Measurements from ENCODE around the gene TRIOBP.
"Not testable (repeated sequence)": the region's sequence is repeated elsewhere in the genome, so short reads cannot be mapped to it uniquely, and the experiment has no call there.

TRIOBP gene

DNA sequence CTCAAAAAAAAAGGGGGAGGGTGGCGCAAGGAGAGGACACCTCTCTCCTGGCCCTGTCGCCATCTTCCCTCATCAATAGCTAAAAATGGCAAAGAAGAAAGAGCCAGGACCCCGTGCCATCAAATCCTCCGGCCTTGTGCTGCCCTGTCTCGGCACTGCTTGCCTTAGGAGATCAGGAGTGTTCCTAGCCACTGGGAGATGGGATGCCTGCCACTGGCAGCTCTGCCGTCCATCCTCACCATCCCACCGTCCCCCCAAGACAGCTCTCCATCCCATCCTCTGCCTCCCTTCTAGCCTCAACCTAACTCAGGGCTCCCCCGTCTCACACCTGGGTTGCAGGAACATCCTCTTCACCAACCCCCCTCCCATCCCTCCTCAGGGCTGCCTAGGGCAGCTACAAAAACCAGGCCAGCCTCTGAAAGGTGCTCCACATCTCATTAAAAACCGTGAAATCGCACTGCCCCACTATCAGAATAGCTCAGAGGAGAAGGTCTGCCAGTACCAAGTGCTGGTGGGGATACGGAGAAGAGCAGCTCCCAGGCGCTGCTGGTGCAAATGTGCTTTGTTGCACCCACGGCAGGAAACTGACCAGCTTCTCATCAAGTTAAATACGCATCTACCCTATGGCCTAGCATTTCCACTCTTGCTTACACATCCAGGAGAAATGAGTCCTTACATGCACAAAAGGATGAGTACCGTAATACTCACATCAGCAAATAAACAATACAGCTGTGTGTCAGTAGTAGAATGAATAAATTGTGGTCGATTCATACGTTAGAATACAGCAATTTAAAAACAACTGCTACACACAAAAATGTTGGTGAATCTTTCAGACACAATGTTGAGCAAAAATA lies 79.2 kb downstream of the TRIOBP start:
- no peak for DNase-seq (ENCODE audit: low read depth in 2 of 2)

DNA sequence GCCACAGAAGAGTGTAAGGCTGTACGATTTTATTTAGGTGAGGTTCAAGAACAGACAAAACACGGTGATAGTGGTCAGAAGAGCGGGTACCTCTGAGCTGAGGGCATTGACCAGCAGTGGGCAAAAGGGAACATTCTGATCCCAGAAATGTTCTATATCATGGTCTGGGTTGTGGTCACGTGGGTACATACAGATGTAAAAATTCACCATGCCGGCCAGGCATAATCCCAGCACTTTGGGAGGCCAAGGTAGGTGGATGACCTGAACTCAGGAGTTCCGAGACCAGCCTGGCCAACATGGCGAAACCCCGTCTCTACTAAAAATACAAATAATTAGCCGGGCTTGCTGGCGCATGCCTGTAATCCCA lies 79.8 kb downstream of the TRIOBP start:
- DNase-seq (ENCODE audit: low read depth in 2 of 2) = no peak

DNA sequence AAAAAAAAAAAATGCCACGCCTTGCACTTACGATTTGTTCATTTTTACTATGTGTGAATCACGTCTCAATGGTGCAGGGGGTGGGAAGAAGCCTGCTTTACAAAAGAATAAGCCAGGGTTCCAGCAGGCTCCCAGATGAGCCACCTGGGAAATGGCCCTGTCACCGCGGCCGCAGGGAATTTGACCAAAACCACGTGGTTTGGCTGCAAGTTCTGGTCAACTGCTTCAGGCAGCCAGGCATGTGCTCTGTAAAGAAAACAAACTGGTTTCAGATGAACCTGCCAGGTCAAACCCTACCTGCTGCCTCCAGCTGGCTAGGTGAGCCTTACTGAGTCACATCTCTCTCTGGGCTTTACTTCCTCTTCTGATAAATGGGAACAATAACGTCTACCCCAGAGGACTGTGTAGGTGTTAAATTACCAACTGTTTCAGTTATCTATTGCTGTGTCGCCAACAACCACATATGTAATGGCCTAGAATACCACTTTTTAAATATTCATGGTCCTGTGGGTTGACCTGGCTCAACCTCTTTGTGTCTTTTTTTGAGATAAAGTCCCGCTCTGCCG lies 80.4 kb downstream of the TRIOBP start:
- no peak for DNase-seq (ENCODE audit: low read depth in 2 of 2)

GRCh38 chr22:37778370-37779009 lies 81.6 kb downstream of the TRIOBP start:
- DNase-seq (ENCODE audit: low read depth in 2 of 2) = no peak

GRCh38 chr22:37781434-37782059 lies 84.7 kb downstream of the TRIOBP start:
- DNase-seq (ENCODE audit: low read depth in 2 of 2) = no peak

DNA sequence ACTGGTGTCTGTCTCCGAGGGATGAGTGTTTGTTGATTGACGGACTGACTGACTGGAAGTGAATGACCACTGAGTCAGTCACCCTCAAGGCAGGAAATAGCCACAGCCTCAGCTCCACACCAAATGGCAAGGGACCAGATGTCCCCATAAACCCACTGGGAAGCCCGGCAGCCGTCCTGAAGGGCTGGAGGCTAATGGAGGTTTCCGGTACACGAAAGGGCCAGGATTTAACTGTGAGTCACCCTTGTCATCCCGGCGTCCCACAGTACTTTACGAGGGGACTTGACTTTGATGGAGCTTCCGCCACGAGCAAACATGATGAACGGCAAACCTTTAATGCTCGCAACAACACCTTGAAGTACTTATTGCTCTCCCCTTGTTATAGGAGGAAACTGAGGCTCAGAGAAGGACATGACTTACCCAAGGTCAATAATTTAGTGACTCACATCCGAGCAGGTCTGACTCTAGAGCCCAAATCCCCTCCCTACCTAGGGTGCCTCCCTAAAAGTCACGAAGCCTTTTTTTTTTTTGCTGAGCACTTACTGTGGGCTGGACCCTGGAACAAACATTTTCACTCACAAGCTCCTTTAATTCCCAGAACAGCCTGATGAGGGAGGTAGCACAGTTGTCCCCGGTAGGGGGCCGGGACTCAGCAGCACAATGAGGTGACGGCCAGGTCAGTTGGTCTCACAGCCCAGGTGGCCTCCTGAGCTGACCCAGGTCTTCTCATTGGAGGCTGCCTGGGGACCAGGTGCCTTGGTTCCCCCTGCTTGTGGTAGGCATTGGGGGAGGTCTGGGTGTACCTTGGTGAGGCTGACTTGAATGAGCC lies 85.7 kb downstream of the TRIOBP start:
- DNase-seq (ENCODE audit: low read depth in 2 of 2) = no peak

GRCh38 chr22:37784829-37785495 lies 88.1 kb downstream of the TRIOBP start:
- DNase-seq (ENCODE audit: low read depth in 2 of 2) = no peak

- DNase-seq (ENCODE audit: low read depth in 2 of 2) = no peak
These were observed 93.4 kb downstream of the TRIOBP start for GRCh38 chr22:37790234-37790633.

DNA sequence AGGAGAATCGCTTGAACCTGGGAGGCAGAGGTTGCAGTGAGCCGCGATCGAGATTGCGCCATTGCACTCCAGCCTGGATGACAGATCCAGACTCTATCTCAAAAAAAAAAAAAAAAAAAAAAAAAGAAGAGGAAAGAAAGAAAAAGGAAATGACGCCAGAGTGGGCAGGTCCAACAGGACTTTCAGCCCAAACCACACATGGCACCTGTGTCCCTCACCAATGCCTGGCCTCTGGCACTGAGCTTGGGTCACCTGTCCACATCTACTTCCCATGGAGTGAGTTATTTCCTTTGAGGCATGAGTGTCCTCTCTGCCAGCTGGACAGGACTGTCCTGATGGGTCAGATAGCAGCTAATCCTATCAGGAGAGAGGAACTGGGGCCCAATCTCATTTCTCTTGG lies 95.6 kb downstream of the TRIOBP start:
- DNase-seq (ENCODE audit: low read depth in 2 of 2) = no peak

DNA sequence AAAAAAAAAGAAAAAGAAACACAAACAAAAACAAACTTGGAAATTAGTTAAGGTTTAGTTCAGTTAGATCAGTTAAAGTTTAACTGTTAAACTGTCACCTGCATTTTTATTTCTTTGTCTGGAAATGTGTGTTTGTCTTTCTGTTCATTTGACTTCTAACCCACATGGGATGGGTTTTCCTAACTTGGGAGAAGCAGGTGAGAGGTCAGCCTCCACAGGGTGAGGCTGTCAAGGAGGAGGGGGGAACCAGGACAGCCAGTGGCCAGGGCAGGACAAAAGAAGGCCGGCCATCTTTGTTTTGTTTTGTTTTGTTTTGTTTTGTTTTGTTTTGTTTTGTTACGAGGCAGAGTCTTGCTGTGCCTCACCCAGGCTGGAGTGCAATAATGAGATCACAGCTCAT lies 97.5 kb downstream of the TRIOBP start:
- no peak for DNase-seq (ENCODE audit: low read depth in 2 of 2)

GRCh38 chr22:37796079-37796478 lies 99.2 kb downstream of the TRIOBP start:
- no peak for DNase-seq (ENCODE audit: low read depth in 2 of 2)

DNA sequence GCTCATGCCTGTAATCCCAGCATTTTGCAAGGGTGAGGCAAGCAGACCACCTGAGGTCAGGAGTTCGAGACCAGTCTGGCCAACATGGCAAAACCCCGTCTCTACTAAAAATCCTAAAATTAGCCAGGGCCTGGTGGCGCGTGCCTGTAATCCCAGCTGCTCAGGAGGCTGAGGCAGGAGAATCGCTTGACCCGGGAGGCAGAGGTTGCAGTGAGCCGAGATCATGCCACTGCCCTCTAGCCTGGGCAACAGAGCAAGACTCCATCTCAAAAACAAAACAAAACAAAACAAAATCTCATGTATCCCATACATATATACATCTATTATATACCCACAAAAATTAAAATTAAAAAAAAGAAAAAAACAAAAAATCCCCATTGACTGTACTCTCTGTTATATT lies 100.4 kb downstream of the TRIOBP start:
- not testable (repeated sequence) for DNase-seq (ENCODE audit: low read depth in 2 of 2)

- no peak for DNase-seq (ENCODE audit: low read depth in 2 of 2)
These were observed 101.1 kb downstream of the TRIOBP start for GRCh38 chr22:37797874-37798500.

GRCh38 chr22:37799979-37800378 lies 103.1 kb downstream of the TRIOBP start:
- DNase-seq (ENCODE audit: low read depth in 2 of 2) = not testable (repeated sequence)

DNA sequence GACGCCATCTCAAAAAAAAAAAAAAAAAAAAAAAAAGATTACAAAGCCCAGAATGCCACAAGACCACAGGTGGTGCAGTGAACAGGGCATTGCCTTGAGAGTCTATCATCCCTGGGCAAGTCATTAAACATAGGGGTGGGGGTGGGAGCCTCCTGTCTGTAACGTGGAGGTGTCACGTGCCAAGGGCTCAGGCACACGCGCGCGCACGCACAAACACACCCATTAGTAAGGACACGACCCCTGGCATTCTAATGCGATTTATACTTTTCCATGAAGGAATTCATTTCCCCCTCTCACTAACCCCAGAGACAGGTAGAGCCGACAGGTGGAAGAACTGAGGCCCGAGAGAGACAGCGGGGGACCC lies 105.1 kb downstream of the TRIOBP start:
- no peak for DNase-seq (ENCODE audit: low read depth in 2 of 2)

- DNase-seq (ENCODE audit: low read depth in 2 of 2) = no peak
These were observed 105.7 kb downstream of the TRIOBP start for GRCh38 chr22:37802310-37803194.

DNA sequence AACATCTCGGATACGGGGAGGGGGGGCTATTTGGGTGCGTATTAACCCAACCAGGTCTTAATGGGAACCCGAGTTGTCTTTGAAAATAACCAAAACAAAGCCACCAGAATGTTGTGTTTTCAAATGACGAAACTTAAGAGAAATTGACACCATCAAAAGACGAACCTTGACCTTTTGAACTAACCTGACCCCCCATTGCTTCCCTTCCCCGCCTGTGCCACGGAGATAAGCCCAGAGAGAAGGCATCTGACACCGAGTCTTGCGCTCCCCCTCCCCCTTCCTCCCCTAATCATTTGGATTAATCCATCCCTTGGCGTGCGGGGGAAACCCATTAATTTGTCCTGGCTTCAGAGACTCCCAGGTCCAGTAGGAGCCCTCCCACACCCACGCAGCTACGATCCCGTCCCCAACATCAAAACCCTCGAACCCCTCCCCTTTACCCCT lies 106.4 kb downstream of the TRIOBP start:
- no peak for DNase-seq (ENCODE audit: low read depth in 2 of 2)

DNA sequence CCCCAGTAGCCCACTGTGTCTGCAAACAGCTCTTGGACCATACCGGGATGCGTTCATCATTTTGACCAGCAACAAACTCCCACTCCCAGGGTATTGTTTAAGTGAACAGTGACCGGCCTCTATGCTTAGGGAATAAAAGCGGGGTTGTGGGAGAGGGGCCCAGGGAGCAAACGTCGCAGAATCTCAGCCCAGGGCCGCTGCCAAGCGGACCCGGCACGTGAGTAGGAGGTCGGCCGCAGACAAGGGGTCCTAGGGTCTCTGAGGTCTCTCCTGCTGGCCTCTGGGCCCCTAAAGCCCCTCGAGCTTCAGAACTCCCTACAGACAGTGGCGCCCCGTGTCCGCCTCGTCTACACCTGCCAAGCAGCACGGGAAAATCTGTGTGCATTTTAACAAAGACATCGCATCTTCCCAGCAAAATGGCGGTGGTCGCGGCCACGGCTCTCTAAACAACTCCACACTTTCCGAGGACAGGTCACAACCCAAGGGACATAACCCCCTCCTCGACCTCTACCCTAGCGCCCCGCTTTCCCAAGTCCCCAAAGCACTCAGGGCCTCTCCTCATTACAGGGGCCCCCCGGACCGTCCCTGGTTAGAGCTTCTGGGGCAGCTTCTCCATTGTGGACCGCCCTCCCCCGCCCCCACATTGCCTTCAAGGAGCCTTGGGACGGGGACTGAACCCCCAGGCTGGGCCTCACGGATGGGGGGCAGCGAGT lies 106.9 kb downstream of the TRIOBP start:
- no peak for DNase-seq (ENCODE audit: low read depth in 2 of 2)

- DNase-seq (ENCODE audit: low read depth in 2 of 2) = no peak
These were observed 107.6 kb downstream of the TRIOBP start for GRCh38 chr22:37804352-37804880.
